ENCODE results near the gene MMP27.

MMP27 gene

DNA sequence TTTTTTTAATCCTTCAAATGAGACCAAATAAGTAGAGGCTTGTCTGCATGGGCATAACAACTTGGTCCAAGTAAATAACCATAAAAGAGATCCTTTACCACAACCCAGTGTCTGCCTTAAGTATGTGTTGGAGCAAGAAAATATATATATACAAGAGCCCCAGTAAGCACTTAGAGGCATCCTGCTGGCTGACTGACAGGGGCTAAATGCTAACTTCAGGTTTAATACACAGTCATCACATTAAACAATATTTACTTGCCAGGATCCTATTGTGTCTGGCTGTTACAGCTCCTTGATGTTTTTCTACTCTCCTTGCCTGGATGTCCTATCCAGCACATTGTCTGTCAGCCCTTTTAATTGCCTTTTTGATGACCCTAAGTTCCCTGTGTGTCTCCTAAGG, 43.0 kb downstream of the MMP27 start:
- TF ChIP-seq, protein P1, sequence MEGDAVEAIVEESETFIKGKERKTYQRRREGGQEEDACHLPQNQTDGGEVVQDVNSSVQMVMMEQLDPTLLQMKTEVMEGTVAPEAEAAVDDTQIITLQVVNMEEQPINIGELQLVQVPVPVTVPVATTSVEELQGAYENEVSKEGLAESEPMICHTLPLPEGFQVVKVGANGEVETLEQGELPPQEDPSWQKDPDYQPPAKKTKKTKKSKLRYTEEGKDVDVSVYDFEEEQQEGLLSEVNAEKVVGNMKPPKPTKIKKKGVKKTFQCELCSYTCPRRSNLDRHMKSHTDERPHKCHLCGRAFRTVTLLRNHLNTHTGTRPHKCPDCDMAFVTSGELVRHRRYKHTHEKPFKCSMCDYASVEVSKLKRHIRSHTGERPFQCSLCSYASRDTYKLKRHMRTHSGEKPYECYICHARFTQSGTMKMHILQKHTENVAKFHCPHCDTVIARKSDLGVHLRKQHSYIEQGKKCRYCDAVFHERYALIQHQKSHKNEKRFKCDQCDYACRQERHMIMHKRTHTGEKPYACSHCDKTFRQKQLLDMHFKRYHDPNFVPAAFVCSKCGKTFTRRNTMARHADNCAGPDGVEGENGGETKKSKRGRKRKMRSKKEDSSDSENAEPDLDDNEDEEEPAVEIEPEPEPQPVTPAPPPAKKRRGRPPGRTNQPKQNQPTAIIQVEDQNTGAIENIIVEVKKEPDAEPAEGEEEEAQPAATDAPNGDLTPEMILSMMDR (IDR thresholded peaks at IDR 0.05), result no peak

DNA sequence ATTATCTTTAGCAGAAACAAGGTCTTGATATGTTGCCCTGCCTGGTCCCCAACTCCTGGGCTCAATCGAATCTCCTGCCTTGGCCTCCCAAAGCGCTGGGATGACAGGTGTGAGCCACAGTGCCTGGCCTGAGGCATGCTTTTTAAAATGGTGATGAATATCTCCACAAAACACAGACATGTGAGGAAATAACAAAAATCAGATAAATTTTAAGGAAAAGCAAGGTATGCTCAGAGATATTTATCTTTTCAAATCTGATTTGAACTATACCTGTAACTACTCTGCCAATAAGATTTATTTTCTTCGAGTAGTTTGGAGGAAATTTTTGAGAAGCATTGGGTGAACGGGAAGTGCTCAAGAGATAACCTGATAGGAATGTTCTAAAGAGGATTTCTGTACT, 44.5 kb downstream of the MMP27 start:
- TF ChIP-seq, protein P1 (IDR thresholded peaks at IDR 0.05), result no peak

DNA sequence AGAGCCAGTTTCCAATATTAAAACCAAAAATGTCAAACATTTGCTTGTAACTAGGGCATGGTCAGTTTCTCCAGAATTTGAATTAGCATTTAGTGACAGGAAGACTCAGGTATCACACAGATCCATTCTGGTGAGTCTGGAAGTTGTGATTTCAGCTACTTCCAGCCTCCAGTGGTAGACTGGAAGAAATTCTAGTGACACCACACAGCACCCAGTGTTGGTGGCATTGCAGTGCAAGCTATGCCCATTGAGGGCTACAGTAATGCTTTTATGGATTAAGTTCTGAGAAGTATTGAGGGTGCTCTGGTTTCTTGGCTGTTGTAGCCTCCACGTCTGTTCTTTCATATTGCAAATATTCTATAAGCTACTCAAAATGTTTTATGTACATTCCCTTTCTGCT, 49.0 kb downstream of the MMP27 start:
- TF ChIP-seq, protein P1 (IDR thresholded peaks at IDR 0.05), result no peak

DNA sequence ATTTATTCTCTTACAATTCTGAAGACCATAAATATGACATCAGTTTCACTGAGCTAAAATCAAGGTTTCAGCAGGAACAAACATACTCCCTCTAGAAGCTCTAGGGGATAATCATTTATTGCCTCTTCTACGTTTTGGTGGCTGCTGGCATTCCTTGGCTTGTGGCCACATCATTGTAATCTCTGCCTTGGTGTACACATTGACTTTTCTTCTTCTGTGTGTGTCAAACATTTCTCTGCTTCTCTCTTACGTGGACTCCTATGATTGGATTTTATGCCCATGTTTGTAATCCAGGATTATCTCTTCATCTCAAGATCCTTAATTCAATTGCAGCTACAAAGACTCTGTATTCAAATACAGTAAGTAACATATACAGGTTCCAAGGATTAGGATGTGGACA, 50.0 kb downstream of the MMP27 start:
- TF ChIP-seq, protein P1 (IDR thresholded peaks at IDR 0.05), result no peak

DNA sequence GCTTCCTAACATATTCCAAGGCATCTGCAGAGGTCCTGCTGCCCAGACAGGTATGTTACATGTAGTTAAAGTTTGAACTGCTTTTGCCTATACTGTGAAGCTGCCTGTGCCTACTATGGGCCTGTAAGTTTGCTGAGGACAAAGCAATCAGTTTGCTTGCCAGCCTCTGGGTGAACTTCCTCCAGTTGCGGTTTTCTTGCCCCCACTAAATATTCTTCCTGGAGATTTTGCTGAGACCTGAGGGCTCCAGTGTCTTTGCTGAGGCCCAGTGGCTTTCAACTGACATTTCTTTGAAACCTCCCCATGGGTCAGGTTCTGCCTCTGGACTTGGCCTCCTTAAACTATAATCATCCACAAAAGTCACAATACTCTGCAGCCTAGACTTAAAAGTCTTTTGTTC, 50.8 kb downstream of the MMP27 start:
- TF ChIP-seq, protein P1 (IDR thresholded peaks at IDR 0.05), result no peak

DNA sequence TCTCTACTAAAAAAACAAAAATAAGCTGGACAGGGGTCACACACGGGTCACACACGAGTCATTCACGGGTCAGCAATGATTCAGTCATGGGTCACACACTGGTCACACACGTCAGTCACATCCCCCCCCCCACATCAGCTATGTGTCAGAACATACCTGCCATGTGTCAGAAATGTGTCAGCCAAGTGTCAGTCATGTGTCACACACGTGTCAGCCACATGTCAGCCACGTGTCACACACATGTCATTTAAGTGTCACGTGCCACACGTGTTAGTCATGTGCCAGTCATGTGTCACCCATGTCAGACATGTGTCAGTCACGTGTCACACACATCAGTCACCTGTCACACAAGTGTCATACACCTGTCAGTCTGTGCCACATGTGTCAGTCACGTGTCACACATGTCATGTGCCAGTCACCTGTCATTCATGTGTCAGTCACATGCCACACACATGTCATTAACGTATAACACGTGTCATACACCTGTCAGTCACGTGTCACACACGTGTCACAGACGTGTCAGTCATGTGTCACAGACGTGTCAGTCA, 51.8 kb downstream of the MMP27 start:
- TF ChIP-seq, protein P1 (IDR thresholded peaks at IDR 0.05), result no peak

DNA sequence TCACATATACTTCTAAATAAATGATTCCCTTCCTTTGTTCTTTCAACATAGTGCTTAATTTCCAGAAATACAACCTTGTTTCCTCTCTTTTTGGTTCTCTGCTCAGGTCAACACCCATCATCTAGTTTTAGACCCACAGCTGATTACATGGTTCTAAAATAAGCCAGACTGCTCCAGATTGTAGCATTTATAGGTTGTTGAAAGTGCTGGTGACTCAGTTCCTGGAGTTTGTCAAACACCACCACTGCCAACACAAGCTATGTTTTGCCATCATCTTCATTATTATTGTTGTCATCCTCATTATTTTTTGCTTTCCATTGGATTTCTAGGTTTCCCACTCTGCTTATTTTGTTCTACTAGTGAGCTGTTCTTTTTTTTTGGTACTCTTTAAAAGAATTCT, 58.1 kb downstream of the MMP27 start:
- TF ChIP-seq, protein P1 (IDR thresholded peaks at IDR 0.05), result no peak

DNA sequence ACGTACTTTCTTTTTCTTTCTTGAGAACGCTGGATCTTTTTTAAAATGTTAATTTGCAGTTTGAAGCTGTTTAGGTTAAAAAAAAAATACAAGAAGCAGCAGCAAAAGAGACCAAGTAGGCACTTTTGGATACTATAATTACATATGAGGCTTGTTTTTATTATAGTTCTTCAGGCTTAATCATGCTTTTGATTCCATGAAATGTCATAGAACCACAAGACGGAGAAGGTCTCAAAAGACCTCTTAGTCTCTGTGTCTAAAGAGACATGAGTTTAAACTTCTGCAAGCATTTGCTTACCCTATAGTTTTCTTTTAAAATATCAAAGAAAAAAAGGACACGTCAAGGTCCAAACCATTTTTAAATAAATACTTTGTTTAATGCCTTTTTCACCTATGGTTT, 61.6 kb downstream of the MMP27 start:
- TF ChIP-seq, protein P1 (IDR thresholded peaks at IDR 0.05), result no peak
